ENCODE measurements around the gene ATP5F1D. TPM values are rescaled to one million over a fixed set of nuclear protein-coding genes. Genes with fewer than 3 reads are reported as not detected.

ATP5F1D gene
- total and polyA plus RNA-seq, 2 of the 13 experiments (the other 11 are each of a cell fraction or from before 2014, with no cell fraction given), result 39.4 to 78.7 TPM

DNA sequence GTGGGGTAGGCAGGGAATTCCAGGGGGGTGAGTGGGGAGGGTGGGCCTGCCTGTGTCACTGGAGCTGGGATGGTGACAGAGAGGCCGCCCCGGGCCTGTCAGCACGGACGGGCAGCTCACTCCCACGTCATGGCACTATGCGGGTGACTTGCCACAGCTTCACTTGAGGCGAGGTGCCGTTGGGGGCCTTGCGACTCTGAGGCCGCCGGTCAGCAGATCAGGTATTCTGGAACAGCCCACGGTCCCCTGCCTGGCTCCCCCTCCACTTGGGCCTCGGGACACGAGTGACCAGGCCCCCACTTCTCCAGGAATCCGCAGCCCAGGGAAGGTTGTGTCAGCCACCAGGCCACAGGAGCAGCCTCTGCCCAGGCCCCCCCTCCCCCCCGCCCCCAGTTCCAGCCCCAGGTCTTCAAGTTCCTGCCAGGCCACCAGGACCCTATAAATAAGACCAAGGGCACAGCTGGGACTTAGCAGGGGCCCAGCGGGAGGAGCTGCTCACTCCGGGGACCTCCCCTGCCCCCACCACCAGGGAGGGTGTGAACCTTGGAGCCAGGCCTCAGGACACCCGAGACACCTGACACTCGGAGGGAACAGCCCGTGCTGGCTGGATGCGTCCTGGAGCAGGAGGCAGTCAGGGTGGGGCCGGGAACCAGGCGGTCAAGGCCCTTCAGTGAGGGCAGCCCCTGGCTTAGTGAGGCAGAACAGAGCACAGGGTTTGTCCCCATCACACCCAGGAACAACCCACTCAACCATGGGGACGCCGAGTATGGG is 4.1 kb downstream of the ATP5F1D start (continued):
- TF ChIP-seq, protein P1, sequence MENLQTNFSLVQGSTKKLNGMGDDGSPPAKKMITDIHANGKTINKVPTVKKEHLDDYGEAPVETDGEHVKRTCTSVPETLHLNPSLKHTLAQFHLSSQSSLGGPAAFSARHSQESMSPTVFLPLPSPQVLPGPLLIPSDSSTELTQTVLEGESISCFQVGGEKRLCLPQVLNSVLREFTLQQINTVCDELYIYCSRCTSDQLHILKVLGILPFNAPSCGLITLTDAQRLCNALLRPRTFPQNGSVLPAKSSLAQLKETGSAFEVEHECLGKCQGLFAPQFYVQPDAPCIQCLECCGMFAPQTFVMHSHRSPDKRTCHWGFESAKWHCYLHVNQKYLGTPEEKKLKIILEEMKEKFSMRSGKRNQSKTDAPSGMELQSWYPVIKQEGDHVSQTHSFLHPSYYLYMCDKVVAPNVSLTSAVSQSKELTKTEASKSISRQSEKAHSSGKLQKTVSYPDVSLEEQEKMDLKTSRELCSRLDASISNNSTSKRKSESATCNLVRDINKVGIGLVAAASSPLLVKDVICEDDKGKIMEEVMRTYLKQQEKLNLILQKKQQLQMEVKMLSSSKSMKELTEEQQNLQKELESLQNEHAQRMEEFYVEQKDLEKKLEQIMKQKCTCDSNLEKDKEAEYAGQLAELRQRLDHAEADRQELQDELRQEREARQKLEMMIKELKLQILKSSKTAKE (CRISPR knock-in tag; IDR thresholded peaks at IDR 0.05; ENCODE audit: borderline replicate concordance), result peak; percentile 74
- no peak for TF ChIP-seq ZNF703 (CRISPR knock-in tag; IDR thresholded peaks at IDR 0.05; ENCODE audit: borderline replicate concordance)
- no peak for TF ChIP-seq ZNF607 (CRISPR knock-in tag; IDR thresholded peaks at IDR 0.05; ENCODE audit: borderline replicate concordance)
- no peak for TF ChIP-seq KLF9 (CRISPR knock-in tag; IDR thresholded peaks at IDR 0.05; ENCODE audit: low read depth)
- TF ChIP-seq RBAK (CRISPR knock-in tag; IDR thresholded peaks at IDR 0.05), result no peak
- no peak for TF ChIP-seq HDAC1 (CRISPR knock-in tag; IDR thresholded peaks at IDR 0.05)
- no peak for TF ChIP-seq MTF2 (CRISPR knock-in tag; IDR thresholded peaks at IDR 0.05; ENCODE audit: borderline replicate concordance)
- TF ChIP-seq ZSCAN30 (CRISPR knock-in tag; IDR thresholded peaks at IDR 0.05), result no peak
- TF ChIP-seq REPIN1 (CRISPR knock-in tag; IDR thresholded peaks at IDR 0.05; ENCODE audit: borderline replicate concordance, low read depth), result no peak
- TF ChIP-seq ZSCAN20 (CRISPR knock-in tag; IDR thresholded peaks at IDR 0.05; ENCODE audit: borderline replicate concordance), result no peak
- TF ChIP-seq, protein P2, sequence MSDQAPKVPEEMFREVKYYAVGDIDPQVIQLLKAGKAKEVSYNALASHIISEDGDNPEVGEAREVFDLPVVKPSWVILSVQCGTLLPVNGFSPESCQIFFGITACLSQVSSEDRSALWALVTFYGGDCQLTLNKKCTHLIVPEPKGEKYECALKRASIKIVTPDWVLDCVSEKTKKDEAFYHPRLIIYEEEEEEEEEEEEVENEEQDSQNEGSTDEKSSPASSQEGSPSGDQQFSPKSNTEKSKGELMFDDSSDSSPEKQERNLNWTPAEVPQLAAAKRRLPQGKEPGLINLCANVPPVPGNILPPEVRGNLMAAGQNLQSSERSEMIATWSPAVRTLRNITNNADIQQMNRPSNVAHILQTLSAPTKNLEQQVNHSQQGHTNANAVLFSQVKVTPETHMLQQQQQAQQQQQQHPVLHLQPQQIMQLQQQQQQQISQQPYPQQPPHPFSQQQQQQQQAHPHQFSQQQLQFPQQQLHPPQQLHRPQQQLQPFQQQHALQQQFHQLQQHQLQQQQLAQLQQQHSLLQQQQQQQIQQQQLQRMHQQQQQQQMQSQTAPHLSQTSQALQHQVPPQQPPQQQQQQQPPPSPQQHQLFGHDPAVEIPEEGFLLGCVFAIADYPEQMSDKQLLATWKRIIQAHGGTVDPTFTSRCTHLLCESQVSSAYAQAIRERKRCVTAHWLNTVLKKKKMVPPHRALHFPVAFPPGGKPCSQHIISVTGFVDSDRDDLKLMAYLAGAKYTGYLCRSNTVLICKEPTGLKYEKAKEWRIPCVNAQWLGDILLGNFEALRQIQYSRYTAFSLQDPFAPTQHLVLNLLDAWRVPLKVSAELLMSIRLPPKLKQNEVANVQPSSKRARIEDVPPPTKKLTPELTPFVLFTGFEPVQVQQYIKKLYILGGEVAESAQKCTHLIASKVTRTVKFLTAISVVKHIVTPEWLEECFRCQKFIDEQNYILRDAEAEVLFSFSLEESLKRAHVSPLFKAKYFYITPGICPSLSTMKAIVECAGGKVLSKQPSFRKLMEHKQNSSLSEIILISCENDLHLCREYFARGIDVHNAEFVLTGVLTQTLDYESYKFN (CRISPR knock-in tag; conservative IDR thresholded peaks at IDR 0.05), result no peak
- no peak for TF ChIP-seq ELF1 (CRISPR knock-in tag; IDR thresholded peaks at IDR 0.05)
- TF ChIP-seq, protein P3, sequence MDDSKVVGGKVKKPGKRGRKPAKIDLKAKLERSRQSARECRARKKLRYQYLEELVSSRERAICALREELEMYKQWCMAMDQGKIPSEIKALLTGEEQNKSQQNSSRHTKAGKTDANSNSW (CRISPR knock-in tag; IDR thresholded peaks at IDR 0.05; ENCODE audit: borderline replicate concordance), result no peak
- TF ChIP-seq ZFP37 (CRISPR knock-in tag; IDR thresholded peaks at IDR 0.05; ENCODE audit: borderline replicate concordance), result no peak
- TF ChIP-seq, protein P4, sequence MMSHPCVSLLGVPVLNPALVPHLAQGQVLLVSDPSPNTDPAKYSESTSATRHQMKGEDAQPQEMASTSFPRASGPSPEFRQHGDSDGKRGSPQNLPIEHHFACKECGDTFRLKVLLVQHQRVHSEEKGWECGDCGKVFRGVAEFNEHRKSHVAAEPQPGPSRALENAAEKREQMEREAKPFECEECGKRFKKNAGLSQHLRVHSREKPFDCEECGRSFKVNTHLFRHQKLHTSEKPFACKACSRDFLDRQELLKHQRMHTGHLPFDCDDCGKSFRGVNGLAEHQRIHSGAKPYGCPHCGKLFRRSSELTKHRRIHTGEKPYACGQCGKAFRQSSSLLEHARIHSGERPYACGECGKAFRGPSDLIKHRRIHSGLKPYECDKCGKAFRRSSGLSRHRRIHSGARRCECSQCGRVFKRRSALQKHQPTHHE (CRISPR knock-in tag; IDR thresholded peaks at IDR 0.05; ENCODE audit: borderline replicate concordance), result no peak
- TF ChIP-seq ZKSCAN1 (IDR thresholded peaks at IDR 0.05; ENCODE audit: low read length), result no peak
- TF ChIP-seq NR3C1 (CRISPR knock-in tag; IDR thresholded peaks at IDR 0.05), result no peak
- TF ChIP-seq, protein P5, sequence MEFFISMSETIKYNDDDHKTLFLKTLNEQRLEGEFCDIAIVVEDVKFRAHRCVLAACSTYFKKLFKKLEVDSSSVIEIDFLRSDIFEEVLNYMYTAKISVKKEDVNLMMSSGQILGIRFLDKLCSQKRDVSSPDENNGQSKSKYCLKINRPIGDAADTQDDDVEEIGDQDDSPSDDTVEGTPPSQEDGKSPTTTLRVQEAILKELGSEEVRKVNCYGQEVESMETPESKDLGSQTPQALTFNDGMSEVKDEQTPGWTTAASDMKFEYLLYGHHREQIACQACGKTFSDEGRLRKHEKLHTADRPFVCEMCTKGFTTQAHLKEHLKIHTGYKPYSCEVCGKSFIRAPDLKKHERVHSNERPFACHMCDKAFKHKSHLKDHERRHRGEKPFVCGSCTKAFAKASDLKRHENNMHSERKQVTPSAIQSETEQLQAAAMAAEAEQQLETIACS (CRISPR knock-in tag; IDR thresholded peaks at IDR 0.05), result no peak
- no peak for TF ChIP-seq HNRNPH1 (optimal IDR thresholded peaks at IDR 0.05; ENCODE audit: low read depth, low read length)
- no peak for TF ChIP-seq ZMYM4 (CRISPR knock-in tag; IDR thresholded peaks at IDR 0.05)
- TF ChIP-seq, protein P6, sequence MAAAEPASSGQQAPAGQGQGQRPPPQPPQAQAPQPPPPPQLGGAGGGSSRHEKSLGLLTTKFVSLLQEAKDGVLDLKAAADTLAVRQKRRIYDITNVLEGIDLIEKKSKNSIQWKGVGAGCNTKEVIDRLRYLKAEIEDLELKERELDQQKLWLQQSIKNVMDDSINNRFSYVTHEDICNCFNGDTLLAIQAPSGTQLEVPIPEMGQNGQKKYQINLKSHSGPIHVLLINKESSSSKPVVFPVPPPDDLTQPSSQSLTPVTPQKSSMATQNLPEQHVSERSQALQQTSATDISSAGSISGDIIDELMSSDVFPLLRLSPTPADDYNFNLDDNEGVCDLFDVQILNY (CRISPR knock-in tag; conservative IDR thresholded peaks at IDR 0.05), result no peak

Data from HepG2 (cell line).